Trophoblast cell (in vitro differentiated cells and primary cell): Measurements from ENCODE around the gene INO80E.

Experiments used
- DNase-seq, 2 donors: peaks; one replicate each; pipeline ENCODE4 v3.0.0-alpha.2; 2016
- H2AFZ ChIP-seq: 2 replicates; pipeline ENCODE4 v1.6.1; 2013; ENCODE audit warnings: low read length, moderate library complexity, mild to moderate bottlenecking; ENCODE audit not compliant: insufficient read depth, poor library complexity
- H2AK5ac ChIP-seq: 2 replicates; pipeline ENCODE4 v1.6.1; 2013; ENCODE audit warnings: mild to moderate bottlenecking, low read length
- H2BK120ac ChIP-seq: 2 replicates; pipeline ENCODE4 v1.6.1; 2013; ENCODE audit warnings: low read length, mild to moderate bottlenecking, moderate library complexity; ENCODE audit not compliant: insufficient read depth, poor library complexity
- H2BK12ac ChIP-seq: 2 replicates; pipeline ENCODE4 v1.6.1; 2013; ENCODE audit warnings: mild to moderate bottlenecking, low read length, moderate library complexity
- H2BK5ac ChIP-seq: 2 replicates; pipeline ENCODE4 v1.6.1; 2013; ENCODE audit warnings: low read length, low read depth, moderate library complexity, mild to moderate bottlenecking; ENCODE audit not compliant: poor library complexity
- H3K14ac ChIP-seq: 2 replicates; pipeline ENCODE4 v1.6.1; 2013; ENCODE audit warnings: mild to moderate bottlenecking, low read length
- H3K18ac ChIP-seq: 2 replicates; pipeline ENCODE4 v1.6.1; 2013; ENCODE audit warnings: mild to moderate bottlenecking, low read length
- H3K23ac ChIP-seq: 2 replicates; pipeline ENCODE4 v1.6.1; 2013; ENCODE audit warnings: low read length
- H3K27ac ChIP-seq: 2 replicates; pipeline ENCODE4 v1.5.1; 2013; ENCODE audit warnings: low read depth, mild to moderate bottlenecking, inconsistent platforms, low read length, moderate library complexity
- H3K27me3 ChIP-seq: 2 replicates; pipeline ENCODE4 v1.6.1; 2013; ENCODE audit warnings: inconsistent platforms, mild to moderate bottlenecking, low read length, moderate library complexity; ENCODE audit not compliant: insufficient read depth
- H3K36me3 ChIP-seq, 2 experiments: 1 replicate in 1 of 2; 2 replicates in 1 of 2; pipeline ENCODE4 v1.6.1; 2013; ENCODE audit warnings: low read length in 2 of 2, mild to moderate bottlenecking in 2 of 2, moderate library complexity in 1 of 2; ENCODE audit not compliant: insufficient read depth in 2 of 2, control insufficient read depth in 1 of 2
- H3K4ac ChIP-seq: 2 replicates; pipeline ENCODE4 v1.6.1; 2013; ENCODE audit warnings: low read depth, mild to moderate bottlenecking, low read length, moderate library complexity
- H3K4me1 ChIP-seq, 2 experiments: 1 replicate in 1 of 2; 2 replicates in 1 of 2; pipeline ENCODE4 v1.6.1; 2013; ENCODE audit warnings: low read length in 2 of 2, mild to moderate bottlenecking in 2 of 2, moderate library complexity in 1 of 2; ENCODE audit not compliant: insufficient read depth in 2 of 2, control insufficient read depth in 1 of 2
- H3K4me2 ChIP-seq: 2 replicates; pipeline ENCODE4 v1.6.1; 2013; ENCODE audit warnings: inconsistent platforms, mild to moderate bottlenecking, low read length, moderate library complexity
- H3K4me3 ChIP-seq: 2 replicates; pipeline ENCODE4 v1.5.1; 2013; ENCODE audit warnings: mild to moderate bottlenecking, low read depth, low read length, inconsistent platforms
- H3K79me1 ChIP-seq: one replicate; pipeline ENCODE4 v1.6.1; 2013; ENCODE audit warnings: low read length
- H3K79me2 ChIP-seq: 2 replicates; pipeline ENCODE4 v1.6.1; 2013; ENCODE audit warnings: low read length, mild to moderate bottlenecking; ENCODE audit not compliant: control insufficient read depth, insufficient read depth, poor library complexity
- H3K9ac ChIP-seq: 2 replicates; pipeline ENCODE4 v1.6.1; 2013; ENCODE audit warnings: mild to moderate bottlenecking, low read length
- H3K9me3 ChIP-seq: 2 replicates; pipeline ENCODE4 v1.6.1; 2013; ENCODE audit warnings: low read depth, mild to moderate bottlenecking, control low read depth, inconsistent platforms, low read length; ENCODE audit not compliant: insufficient read depth
- H4K12ac ChIP-seq: 2 replicates; pipeline ENCODE4 v1.6.1; 2013; ENCODE audit warnings: low read depth, mild to moderate bottlenecking, low read length, moderate library complexity
- H4K8ac ChIP-seq: 2 replicates; pipeline ENCODE4 v1.6.1; 2013; ENCODE audit warnings: low read depth, mild to moderate bottlenecking, low read length, moderate library complexity
- H4K91ac ChIP-seq: one replicate; pipeline ENCODE4 v1.6.1; 2013; ENCODE audit warnings: low read depth, mild to moderate bottlenecking, low read length, moderate library complexity
- WGBS: extraction: QIAGEN DNeasy Blood & Tissue Kit; methylation state at CpG from one replicate; pipeline ENCODE4 v1.1.7; 2013; ENCODE audit warnings: missing lambda C conversion rate; ENCODE audit not compliant: insufficient read length, insufficient coverage; ENCODE audit errors: extremely low coverage; 5-methylcytosine and 5-hydroxymethylcytosine counted together

The INO80E gene

DNA sequence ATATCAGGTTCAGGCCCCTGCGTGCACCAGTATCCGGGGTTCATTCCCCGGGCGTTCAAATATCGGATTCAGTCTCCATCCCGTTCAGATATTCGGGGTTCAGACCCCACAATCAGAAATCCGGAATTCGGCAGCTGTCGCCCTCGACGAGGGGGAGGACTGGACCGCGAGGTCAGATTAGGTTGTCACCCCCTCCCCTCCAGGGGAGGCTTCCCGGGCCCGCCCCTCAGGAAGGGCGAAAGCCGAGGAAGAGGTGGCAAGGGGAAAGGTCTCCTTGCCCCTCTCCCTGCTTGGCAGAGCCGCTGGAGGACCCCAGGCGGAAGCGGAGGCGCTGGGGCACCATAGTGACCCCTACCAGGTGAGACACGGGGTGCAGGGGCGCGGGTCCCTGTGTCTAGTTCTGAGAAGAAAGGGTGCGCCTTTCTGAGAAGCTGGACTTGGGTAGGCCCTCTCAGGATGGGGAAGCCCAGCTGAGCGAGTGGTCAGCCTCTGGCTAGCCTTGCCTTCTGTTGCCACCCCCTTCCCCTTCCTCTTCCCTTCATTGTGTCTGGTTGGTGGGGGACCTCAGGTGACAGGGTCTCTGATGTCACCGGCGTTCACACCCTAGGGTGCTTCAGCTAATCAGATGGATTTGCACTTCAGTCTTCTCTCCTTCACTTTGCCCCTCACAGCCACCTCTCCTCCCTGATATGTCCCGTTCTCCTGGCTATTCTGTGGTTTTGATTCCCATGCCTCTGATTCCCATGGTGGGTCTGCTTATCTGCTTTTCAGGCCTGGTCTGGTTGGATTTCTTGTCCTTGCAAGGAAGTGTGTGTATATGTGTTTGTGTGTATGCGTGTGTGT is 21.5 kb upstream of the INO80E start:
- Histone ChIP-seq H2BK5ac (peak overlapping the region; percentile 44), H2BK120ac (peak overlapping the region; percentile 1), H4K91ac (peak overlapping the region; percentile 84), H2BK12ac (no peak overlapping the region), H3K79me1 (peaks cover 10% of the 10 kb centered on the region), H3K14ac (peak overlapping the region; percentile 29), H4K8ac (peak overlapping the region; percentile 1), H3K36me3 (peaks cover 34 to 36% of the 10 kb centered on the region in 2 experiments), H3K9ac (peak overlapping the region; percentile 99), H2AK5ac (peak overlapping the region; percentile 8), H3K79me2 (peaks cover 15% of the 10 kb centered on the region), H4K12ac (peak overlapping the region; percentile 6), H3K4me1 (peaks cover 9 to 22% of the 10 kb centered on the region in 2 experiments), H3K4me2 (peak overlapping the region; percentile 93), H3K27me3 (no peaks in the 10 kb centered on the region), H3K4me3 (peak overlapping the region; percentile 96), H3K9me3 (no peaks in the 10 kb centered on the region), H2AFZ (no peak overlapping the region), H3K23ac (no peak overlapping the region), H3K4ac (peak overlapping the region; percentile 25), H3K27ac (no peak overlapping the region), H3K18ac (no peak overlapping the region)
- WGBS, result no CpG with 5 or more reads among the region's 31 CpGs
- peak in 1 of 2 donors; percentile 7 for DNase-seq

DNA sequence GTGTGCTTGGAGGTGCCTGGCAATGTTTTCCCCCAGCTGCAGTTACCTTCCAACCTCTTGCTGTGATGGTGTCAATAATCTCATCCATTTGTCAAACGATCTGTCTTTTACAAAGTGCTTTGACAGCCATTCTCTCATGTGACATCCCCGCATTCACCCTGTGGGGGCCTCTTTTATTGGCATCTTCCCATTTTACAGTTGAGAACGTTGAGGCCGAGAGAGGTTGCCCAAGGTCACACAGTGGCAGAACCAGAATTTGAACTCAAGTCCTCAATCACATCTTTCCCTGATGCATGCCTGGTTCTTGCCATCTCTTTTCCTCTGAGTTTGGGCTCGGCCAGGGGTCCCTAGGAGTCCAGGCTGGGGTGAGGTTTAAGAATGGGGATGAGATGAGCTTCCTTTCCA is 20.9 kb upstream of the INO80E start:
- H3K36me3 ChIP-seq, result peaks cover 31 to 39% of the 10 kb centered on the region in 2 experiments
- no peak overlapping the region for H4K8ac ChIP-seq
- H2AK5ac ChIP-seq, result no peak overlapping the region
- no peaks in the 10 kb centered on the region for H3K9me3 ChIP-seq
- H3K27me3 ChIP-seq, result no peaks in the 10 kb centered on the region
- H2BK12ac ChIP-seq, result no peak overlapping the region
- no peak overlapping the region for H3K4me3 ChIP-seq
- no peak overlapping the region for H2BK120ac ChIP-seq
- H3K27ac ChIP-seq, result no peak overlapping the region
- peaks cover 15% of the 10 kb centered on the region for H3K79me2 ChIP-seq
- no peak overlapping the region for H2AFZ ChIP-seq
- no peak overlapping the region for H4K91ac ChIP-seq
- H3K23ac ChIP-seq, result no peak overlapping the region
- H3K79me1 ChIP-seq, result peaks cover 10% of the 10 kb centered on the region
- peaks cover 9 to 22% of the 10 kb centered on the region in 2 experiments for H3K4me1 ChIP-seq
- peak overlapping the region; percentile 25 for H3K4ac ChIP-seq
- DNase-seq, result no peak
- H3K4me2 ChIP-seq, result peak overlapping the region; percentile 93
- no CpG with 5 or more reads among the region's 5 CpGs for WGBS
- no peak overlapping the region for H2BK5ac ChIP-seq
- H3K18ac ChIP-seq, result no peak overlapping the region
- no peak overlapping the region for H3K9ac ChIP-seq
- peak overlapping the region; percentile 6 for H4K12ac ChIP-seq
- H3K14ac ChIP-seq, result peak overlapping the region; percentile 29

DNA sequence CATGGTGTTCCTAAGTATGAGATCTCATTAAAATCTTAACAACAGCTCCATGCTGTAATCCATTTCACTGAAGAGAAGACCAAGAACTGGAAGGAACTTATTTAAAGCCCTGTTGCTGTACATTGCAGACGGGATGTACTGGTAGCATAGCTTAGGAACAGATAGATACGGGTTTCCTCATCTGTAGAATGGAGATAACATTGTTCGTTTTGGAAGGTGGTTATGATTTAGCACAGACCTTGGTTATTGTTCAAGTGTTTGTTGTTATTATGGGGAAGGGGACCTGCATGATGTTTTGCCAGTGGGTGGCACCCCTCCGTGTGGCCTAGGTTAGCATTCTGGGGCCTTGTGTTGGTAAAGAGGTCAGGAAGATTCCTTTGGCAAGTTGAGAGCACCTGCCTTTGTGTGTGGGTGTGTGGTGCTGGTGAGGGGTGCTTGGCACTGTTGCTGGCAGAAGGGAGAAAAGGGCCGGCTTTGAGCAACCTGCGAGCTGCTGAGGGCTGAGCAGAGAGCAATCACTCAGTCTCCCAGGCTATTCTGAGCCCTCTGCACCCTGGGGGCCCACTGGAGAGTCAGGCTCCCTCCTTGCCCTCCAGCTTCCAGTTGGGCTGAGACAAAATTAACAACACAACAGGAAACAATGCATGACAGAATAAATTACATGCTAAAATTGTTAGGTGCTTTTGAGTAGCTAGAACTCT is 20.1 kb upstream of the INO80E start:
- H2AFZ ChIP-seq, result no peak overlapping the region

DNA sequence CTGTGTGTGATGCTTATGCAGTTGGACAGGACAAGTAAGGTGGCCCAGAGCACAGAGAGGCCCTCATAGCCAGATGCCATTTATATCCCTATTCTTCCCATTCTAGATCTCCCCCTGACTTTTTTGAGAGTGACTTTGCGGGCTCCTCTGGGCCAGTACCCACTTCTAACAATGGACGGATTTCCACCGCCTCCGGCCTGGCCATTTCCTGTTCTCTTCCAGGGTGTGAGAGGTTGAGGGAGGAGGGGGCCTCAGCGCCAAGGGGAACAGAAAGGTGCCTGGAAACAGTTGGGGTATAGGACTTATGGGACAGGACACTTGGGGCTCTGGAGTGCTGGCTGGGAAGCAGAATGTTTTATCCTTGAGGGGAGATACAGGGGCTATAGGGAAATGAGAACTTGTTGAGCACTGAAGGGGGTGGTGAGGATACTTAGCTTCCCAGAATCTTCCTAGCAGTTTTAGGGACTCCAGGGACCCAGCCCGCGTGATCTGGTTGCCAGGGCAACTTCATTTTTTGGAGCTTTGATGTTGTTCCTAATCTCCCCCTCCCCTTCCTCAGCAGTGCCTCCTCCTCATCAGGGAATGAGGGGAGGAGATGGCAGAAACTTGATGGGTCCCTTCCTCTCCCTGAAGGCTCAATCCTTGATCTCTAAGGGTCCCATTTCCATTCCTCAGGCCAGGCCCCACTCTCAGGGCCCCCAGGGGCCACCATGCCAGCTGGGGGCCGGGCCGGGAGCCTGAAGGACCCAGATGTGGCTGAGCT is 18.8 kb upstream of the INO80E start:
- peaks cover 37 to 48% of the 10 kb centered on the region in 2 experiments for H3K36me3 ChIP-seq
- DNase-seq, result no peak
- H3K4ac ChIP-seq, result no peak overlapping the region
- H2AK5ac ChIP-seq, result no peak overlapping the region
- no peak overlapping the region for H3K27ac ChIP-seq
- H2BK12ac ChIP-seq, result no peak overlapping the region
- H3K14ac ChIP-seq, result no peak overlapping the region
- H3K4me1 ChIP-seq, result peaks cover 9 to 22% of the 10 kb centered on the region in 2 experiments
- no peaks in the 10 kb centered on the region for H3K9me3 ChIP-seq
- no peak overlapping the region for H4K8ac ChIP-seq
- no peak overlapping the region for H4K12ac ChIP-seq
- H3K79me2 ChIP-seq, result peaks cover 15% of the 10 kb centered on the region
- H3K9ac ChIP-seq, result no peak overlapping the region
- WGBS, result no CpG with 5 or more reads among the region's 9 CpGs
- no peak overlapping the region for H4K91ac ChIP-seq
- no peak overlapping the region for H3K18ac ChIP-seq
- peaks cover 10% of the 10 kb centered on the region for H3K79me1 ChIP-seq
- no peak overlapping the region for H2AFZ ChIP-seq
- H2BK5ac ChIP-seq, result no peak overlapping the region
- no peak overlapping the region for H2BK120ac ChIP-seq
- H3K4me3 ChIP-seq, result no peak overlapping the region
- H3K27me3 ChIP-seq, result no peaks in the 10 kb centered on the region
- no peak overlapping the region for H3K4me2 ChIP-seq
- no peak overlapping the region for H3K23ac ChIP-seq

More for the DNA sequence above, 20.1 kb upstream of the INO80E start:
- no peak overlapping the region for H2BK5ac ChIP-seq
- no peaks in the 10 kb centered on the region for H3K27me3 ChIP-seq
- no peak overlapping the region for H4K12ac ChIP-seq
- H4K8ac ChIP-seq, result no peak overlapping the region
- no peak overlapping the region for H3K18ac ChIP-seq
- H3K4me3 ChIP-seq, result no peak overlapping the region
- H3K23ac ChIP-seq, result no peak overlapping the region
- DNase-seq, result peak in 1 of 2 donors; percentile 25
- H3K4ac ChIP-seq, result no peak overlapping the region
- H2BK12ac ChIP-seq, result no peak overlapping the region
- peaks cover 34 to 42% of the 10 kb centered on the region in 2 experiments for H3K36me3 ChIP-seq
- H3K9ac ChIP-seq, result no peak overlapping the region
- H3K14ac ChIP-seq, result no peak overlapping the region
- no peak overlapping the region for H3K27ac ChIP-seq
- peaks cover 15% of the 10 kb centered on the region for H3K79me2 ChIP-seq
- no peak overlapping the region for H2BK120ac ChIP-seq
- peaks cover 10% of the 10 kb centered on the region for H3K79me1 ChIP-seq
- H2AK5ac ChIP-seq, result no peak overlapping the region
- H3K4me2 ChIP-seq, result peak overlapping the region; percentile 42
- peaks cover 9 to 22% of the 10 kb centered on the region in 2 experiments for H3K4me1 ChIP-seq
- no peak overlapping the region for H4K91ac ChIP-seq
- H3K9me3 ChIP-seq, result no peaks in the 10 kb centered on the region
- no CpG with 5 or more reads among the region's 6 CpGs for WGBS
